Measurements from ENCODE around the gene MYLK2.

MYLK2 gene

GRCh38 chr20:31818376-31818908 is 714 bp upstream of the MYLK2 start:
- Mint-ChIP-seq H3K4me3 (no peak overlapping the region), H3K36me3 (ENCODE audit: low read depth) (no peaks in the 10 kb centered on the region), H3K4me1 (peaks cover 59% of the 10 kb centered on the region), H3K27ac (no peak overlapping the region), H3K27me3 (ENCODE audit: low read depth) (peaks cover 3% of the 10 kb centered on the region), H3K9me3 (no peaks in the 10 kb centered on the region)
- no peak for TF ChIP-seq CTCF (IDR thresholded peaks at IDR 0.05; ENCODE audit: unreplicated experiment in 3 of 3)

GRCh38 chr20:31820228-31820627 is 1.1 kb downstream of the MYLK2 start:
- Mint-ChIP-seq H3K4me1 (peaks cover 62% of the 10 kb centered on the region), H3K36me3 (ENCODE audit: low read depth) (no peaks in the 10 kb centered on the region), H3K9me3 (no peaks in the 10 kb centered on the region), H3K4me3 (peak overlapping the region in 1 of 3 experiments; percentile 18), H3K27ac (no peak overlapping the region), H3K27me3 (ENCODE audit: low read depth) (peaks cover under 1% of the 10 kb centered on the region)
- no peak for TF ChIP-seq CTCF (IDR thresholded peaks at IDR 0.05; ENCODE audit: unreplicated experiment in 3 of 3)

DNA sequence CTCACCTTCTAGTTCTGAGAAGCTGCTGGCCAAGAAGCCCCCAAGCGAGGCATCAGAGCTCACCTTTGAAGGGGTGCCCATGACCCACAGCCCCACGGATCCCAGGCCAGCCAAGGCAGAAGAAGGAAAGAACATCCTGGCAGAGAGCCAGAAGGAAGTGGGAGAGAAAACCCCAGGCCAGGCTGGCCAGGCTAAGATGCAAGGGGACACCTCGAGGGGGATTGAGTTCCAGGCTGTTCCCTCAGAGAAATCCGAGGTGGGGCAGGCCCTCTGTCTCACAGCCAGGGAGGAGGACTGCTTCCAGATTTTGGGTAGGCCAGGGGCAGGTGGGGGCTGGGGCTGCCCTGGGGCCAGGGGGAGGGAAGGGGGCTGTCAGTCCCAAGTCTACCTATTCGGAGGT is 2.3 kb downstream of the MYLK2 start:
- H3K4me3 Mint-ChIP-seq = no peak overlapping the region
- H3K27me3 Mint-ChIP-seq (ENCODE audit: low read depth) = no peaks in the 10 kb centered on the region
- no peaks in the 10 kb centered on the region for H3K36me3 Mint-ChIP-seq (ENCODE audit: low read depth)
- TF ChIP-seq CTCF (IDR thresholded peaks at IDR 0.05; ENCODE audit: unreplicated experiment in 3 of 3) = no peak
- H3K4me1 Mint-ChIP-seq = peaks cover 55% of the 10 kb centered on the region
- H3K27ac Mint-ChIP-seq = peak overlapping the region in 1 of 3 experiments; percentile 62
- H3K9me3 Mint-ChIP-seq = no peaks in the 10 kb centered on the region

- TF ChIP-seq CTCF (IDR thresholded peaks at IDR 0.05; ENCODE audit: unreplicated experiment in 3 of 3) = peak; percentile 99 to 100 (median 99)
- no peaks in the 10 kb centered on the region for H3K27me3 Mint-ChIP-seq (ENCODE audit: low read depth)
- H3K9me3 Mint-ChIP-seq = no peaks in the 10 kb centered on the region
- peak overlapping the region; percentile 49 to 89 (median 83) for H3K27ac Mint-ChIP-seq
- H3K4me3 Mint-ChIP-seq = peak overlapping the region; percentile 9 to 27 (median 19)
- peaks cover 46% of the 10 kb centered on the region for H3K4me1 Mint-ChIP-seq
- H3K36me3 Mint-ChIP-seq (ENCODE audit: low read depth) = no peaks in the 10 kb centered on the region
Observed at GRCh38 chr20:31822421-31823330, 3.5 kb downstream of the MYLK2 start.

DNA sequence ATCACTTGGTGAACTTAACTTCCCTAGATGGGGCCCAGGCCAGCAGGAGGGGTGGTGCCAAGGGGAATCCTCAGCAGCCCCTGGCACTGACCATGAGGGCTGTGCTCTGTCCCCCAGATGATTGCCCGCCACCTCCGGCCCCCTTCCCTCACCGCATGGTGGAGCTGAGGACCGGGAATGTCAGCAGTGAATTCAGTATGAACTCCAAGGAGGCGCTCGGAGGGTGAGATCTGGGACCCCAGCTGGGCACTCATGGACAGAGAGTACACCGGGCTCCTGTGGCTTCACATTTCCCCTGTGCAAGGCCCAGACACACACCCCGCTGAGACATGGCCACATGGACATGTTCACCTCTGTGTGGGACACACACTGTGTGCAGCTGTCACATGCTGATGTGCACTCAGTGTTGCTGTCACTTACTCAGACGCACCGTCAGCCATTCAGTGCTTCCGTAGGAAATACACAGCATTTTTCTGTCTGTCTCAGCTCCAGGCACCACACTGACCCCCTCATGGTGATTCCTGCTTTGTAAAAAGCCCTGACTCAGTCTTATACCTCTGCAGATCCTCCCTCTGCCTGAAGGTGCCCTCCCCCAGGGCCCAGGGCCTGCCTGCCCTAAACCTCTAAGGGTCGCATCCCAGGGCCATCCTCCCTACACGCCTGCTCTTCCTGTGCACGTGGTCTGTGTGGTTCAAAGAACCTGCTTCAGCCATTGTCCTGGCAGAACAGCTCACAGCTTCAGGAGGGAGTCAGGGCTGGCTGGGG is 4.4 kb downstream of the MYLK2 start:
- H3K36me3 Mint-ChIP-seq (ENCODE audit: low read depth) = no peaks in the 10 kb centered on the region
- H3K9me3 Mint-ChIP-seq = no peaks in the 10 kb centered on the region
- no peaks in the 10 kb centered on the region for H3K27me3 Mint-ChIP-seq (ENCODE audit: low read depth)
- TF ChIP-seq CTCF (IDR thresholded peaks at IDR 0.05; ENCODE audit: unreplicated experiment in 3 of 3) = no peak
- peak overlapping the region in 1 of 3 experiments; percentile 83 for H3K27ac Mint-ChIP-seq
- peak overlapping the region; percentile 26 to 43 (median 34) for H3K4me3 Mint-ChIP-seq
- peaks cover 39% of the 10 kb centered on the region for H3K4me1 Mint-ChIP-seq

Measured in nephron (organoid).